Ascending aorta (tissue), 2 donors: ENCODE data around the gene NGB. TPM values are rescaled to one million over a fixed set of nuclear protein-coding genes. Genes with fewer than 3 reads are reported as not detected.

Source experiments
- DNase-seq, 2 donors: peaks; one replicate each; pipeline ENCODE4 v3.0.0-alpha.2; 2019; ENCODE audit warnings: low spot score in 2 of 2
- H3K27ac ChIP-seq, 2 donors: fragments of 200-600 bp; sonication (generic); one replicate each; pipeline ENCODE4 v1.5.1; 2016 to 2017; ENCODE audit warnings: mild to moderate bottlenecking in 1 of 2
- H3K27me3 ChIP-seq: fragments of 200-600 bp; sonication (generic); one replicate; pipeline ENCODE4 v1.5.1; 2017
- H3K36me3 ChIP-seq, 2 donors: fragments of 200-600 bp; sonication (generic); one replicate each; pipeline ENCODE4 v1.5.1; 2016
- H3K4me1 ChIP-seq, 2 donors: fragments of 200-600 bp; sonication (generic); one replicate each; pipeline ENCODE4 v1.5.1; 2016 to 2017; ENCODE audit warnings: mild to moderate bottlenecking in 1 of 2
- H3K4me3 ChIP-seq, 2 donors: fragments of 200-600 bp; sonication (generic); one replicate each; pipeline ENCODE4 v1.5.1; 2016 to 2017; ENCODE audit warnings: mild to moderate bottlenecking in 1 of 2
- H3K9me3 ChIP-seq, 2 donors: fragments of 200-600 bp; sonication (generic); one replicate each; pipeline ENCODE4 v1.5.1; 2016
- CTCF ChIP-seq, 3 experiments: fragments of 200-600 bp in 2 of 3; fragments of 450-650 bp in 1 of 3; sonication (generic) in 2 of 3; IDR thresholded peaks; one replicate each; pipeline ENCODE4 v1.5.1; 2016 to 2019; ENCODE audit warnings: antibody characterized with exemption in 3 of 3, mild to moderate bottlenecking in 1 of 3, moderate library complexity in 1 of 3
- intact Hi-C: fragments of 100-400 bp; cut with DNase I; formaldehyde crosslinking; loops from one replicate; pipeline ENCODE4 v1.15.1; 2023
- total RNA-seq: library from RNA; depleted of rRNA; stranded (reverse); fragments of >200 nt; gene quantifications from one replicate; pipeline ENCODE4 v1.1.0, GENCODE V29; 2016

The NGB gene
- total RNA-seq, 1 donor from 2014 or later: not detected

GRCh38 chr14:77311217-77311616 lies 40.2 kb upstream of the NGB start:
- Histone ChIP-seq H3K36me3 (no peaks in the 10 kb centered on the region), H3K27me3 (no peaks in the 10 kb centered on the region), H3K27ac (no peak overlapping the region), H3K4me1 (peaks cover 3 to 9% of the 10 kb centered on the region in 2 donors), H3K9me3 (no peaks in the 10 kb centered on the region), H3K4me3 (no peak overlapping the region)
- no peak for DNase-seq
- intact Hi-C loops: loop anchor here (10.0 kb wide), 1 partner anchor 156 kb away; no protein-coding TSS in a partner anchor
- no peak for TF ChIP-seq CTCF (IDR thresholded peaks at IDR 0.05)

- Histone ChIP-seq H3K27ac (no peak overlapping the region), H3K9me3 (no peaks in the 10 kb centered on the region), H3K4me3 (no peak overlapping the region), H3K4me1 (peaks cover 3 to 6% of the 10 kb centered on the region in 2 donors), H3K27me3 (no peaks in the 10 kb centered on the region), H3K36me3 (peaks cover 0 to 9% of the 10 kb centered on the region in 2 donors)
- DNase-seq: no peak
- intact Hi-C loops: loop anchor here (10.0 kb wide), 1 partner anchor 155 kb away; no protein-coding TSS in a partner anchor
- no peak for TF ChIP-seq CTCF (IDR thresholded peaks at IDR 0.05)
Measured at GRCh38 chr14:77310026-77310425, 39.0 kb upstream of the NGB start.

DNA sequence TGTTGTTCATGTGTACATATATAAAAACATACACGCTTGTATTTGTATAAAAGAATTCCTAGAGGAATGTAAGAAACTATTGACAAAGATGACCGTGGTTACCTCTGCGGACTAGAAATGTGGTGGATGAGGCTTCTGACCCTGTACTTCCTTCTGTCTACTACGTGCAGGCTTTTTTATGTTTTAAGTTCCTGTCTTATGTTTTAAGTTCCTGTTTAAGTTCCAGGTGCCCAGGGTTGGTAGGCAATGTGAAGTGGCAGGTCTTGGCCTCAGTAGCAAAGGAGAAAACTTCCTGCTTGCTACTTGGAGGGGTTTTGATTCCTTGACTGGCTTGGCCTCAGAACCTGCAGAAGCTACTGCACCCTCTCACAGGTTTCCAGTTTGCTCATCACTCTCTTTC lies 38.1 kb upstream of the NGB start:
- Histone ChIP-seq H3K27ac (no peak overlapping the region), H3K4me3 (no peak overlapping the region), H3K4me1 (peaks cover 3 to 6% of the 10 kb centered on the region in 2 donors), H3K36me3 (peaks cover 0 to 17% of the 10 kb centered on the region in 2 donors), H3K27me3 (no peaks in the 10 kb centered on the region), H3K9me3 (no peaks in the 10 kb centered on the region)
- intact Hi-C loops: no loop called here
- no peak for DNase-seq
- no peak for TF ChIP-seq CTCF (IDR thresholded peaks at IDR 0.05)

DNA sequence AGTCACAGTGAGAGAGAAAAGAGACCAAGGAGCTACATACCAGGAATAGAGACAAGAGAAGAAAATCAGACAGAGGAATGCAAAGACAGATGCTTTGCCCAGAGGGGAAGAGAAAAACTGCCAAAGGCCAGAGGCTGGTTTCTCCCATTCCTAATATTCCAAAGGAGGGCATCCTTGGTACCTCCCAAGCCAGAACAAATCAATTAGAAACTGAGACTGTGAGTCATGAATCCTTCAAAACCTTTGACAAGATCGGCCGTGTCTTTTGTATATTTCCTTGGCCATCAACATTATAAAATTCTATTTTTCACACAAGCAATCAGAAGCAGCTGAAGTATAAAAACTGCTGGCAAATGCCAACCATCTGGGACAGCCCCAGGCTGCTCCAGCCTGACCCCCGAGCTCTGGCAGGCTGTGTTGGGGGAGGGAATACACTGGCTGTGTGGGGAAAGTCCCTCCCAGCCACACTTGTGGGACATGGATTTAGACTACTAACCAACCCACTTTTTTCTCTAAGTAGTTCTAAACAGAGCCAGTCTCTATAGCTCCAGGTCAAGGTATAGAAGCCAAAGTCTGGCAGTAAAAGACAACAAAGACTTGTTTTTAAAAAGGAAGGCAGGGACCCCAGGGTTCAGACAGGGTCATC lies 36.0 kb upstream of the NGB start:
- no peak overlapping the region for H3K4me3 ChIP-seq
- no peaks in the 10 kb centered on the region for H3K27me3 ChIP-seq
- TF ChIP-seq CTCF (IDR thresholded peaks at IDR 0.05): no peak
- H3K36me3 ChIP-seq: peaks cover 0 to 30% of the 10 kb centered on the region in 2 donors
- peaks cover 3 to 6% of the 10 kb centered on the region in 2 donors for H3K4me1 ChIP-seq
- peak overlapping the region; percentile 31 to 48 for H3K27ac ChIP-seq
- no peak for DNase-seq
- no peaks in the 10 kb centered on the region for H3K9me3 ChIP-seq
- intact Hi-C loops: no loop called here

DNA sequence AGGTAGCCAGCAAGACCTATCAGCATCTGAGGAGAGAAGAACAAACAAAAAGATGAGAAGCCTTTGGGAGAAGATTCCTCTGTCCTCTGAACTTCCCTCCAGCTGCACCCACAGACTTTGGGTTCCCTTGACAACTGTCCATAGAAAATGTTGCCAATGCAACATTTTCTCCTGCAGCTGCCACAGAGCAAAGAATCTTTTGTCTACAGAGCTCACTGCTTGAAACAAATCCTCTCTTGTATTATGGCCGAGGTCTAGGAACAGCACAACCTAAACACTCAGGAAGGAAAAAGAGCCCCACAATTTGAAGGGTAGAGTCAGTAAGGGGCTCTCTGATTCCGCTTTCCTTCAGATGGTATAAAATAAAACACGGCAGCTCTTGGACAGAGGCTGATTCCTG lies 35.4 kb upstream of the NGB start:
- H3K27me3 ChIP-seq: no peaks in the 10 kb centered on the region
- H3K36me3 ChIP-seq: peaks cover 0 to 30% of the 10 kb centered on the region in 2 donors
- peaks cover 3 to 6% of the 10 kb centered on the region in 2 donors for H3K4me1 ChIP-seq
- H3K4me3 ChIP-seq: no peak overlapping the region
- intact Hi-C loops: no loop called here
- no peak for TF ChIP-seq CTCF (IDR thresholded peaks at IDR 0.05)
- peak overlapping the region in 1 of 2 donors; percentile 48 for H3K27ac ChIP-seq
- DNase-seq: no peak
- no peaks in the 10 kb centered on the region for H3K9me3 ChIP-seq
